H7 (cell line): ENCODE results near the gene URI1. TPM values are rescaled to one million over a fixed set of nuclear protein-coding genes. Genes with fewer than 3 reads are reported as not detected.
"Not testable (repeated sequence)": the region's sequence is repeated elsewhere in the genome, so short reads cannot be mapped to it uniquely, and the experiment has no call there.

Source experiments
- DNase-seq: peaks from one replicate; pipeline ENCODE4 v3.0.0; 2012
- H3K27me3 ChIP-seq: 2 replicates; pipeline ENCODE4 v1.6.0; 2011; ENCODE audit warnings: mild to moderate bottlenecking, low read length; ENCODE audit not compliant: control insufficient read depth, insufficient read depth
- H3K36me3 ChIP-seq: replicated peaks from 2 replicates; pipeline ENCODE4 v1.5.1; 2011; ENCODE audit warnings: low read length; ENCODE audit not compliant: control insufficient read depth, insufficient read depth
- H3K4me3 ChIP-seq: 2 replicates; pipeline ENCODE4 v1.5.1; 2011; ENCODE audit warnings: low read depth, mild to moderate bottlenecking, control low read depth, low read length, moderate library complexity; ENCODE audit not compliant: insufficient read depth
- total RNA-seq: library from RNA; depleted of rRNA; stranded (reverse); fragments of >200 nt; shearing (Covaris generic); gene quantifications from 2 replicates; pipeline ENCODE4 v1.2.3, GENCODE V29; 2014

URI1 gene
- total RNA-seq, 1 experiment from 2014 or later = 44.3 TPM

DNA sequence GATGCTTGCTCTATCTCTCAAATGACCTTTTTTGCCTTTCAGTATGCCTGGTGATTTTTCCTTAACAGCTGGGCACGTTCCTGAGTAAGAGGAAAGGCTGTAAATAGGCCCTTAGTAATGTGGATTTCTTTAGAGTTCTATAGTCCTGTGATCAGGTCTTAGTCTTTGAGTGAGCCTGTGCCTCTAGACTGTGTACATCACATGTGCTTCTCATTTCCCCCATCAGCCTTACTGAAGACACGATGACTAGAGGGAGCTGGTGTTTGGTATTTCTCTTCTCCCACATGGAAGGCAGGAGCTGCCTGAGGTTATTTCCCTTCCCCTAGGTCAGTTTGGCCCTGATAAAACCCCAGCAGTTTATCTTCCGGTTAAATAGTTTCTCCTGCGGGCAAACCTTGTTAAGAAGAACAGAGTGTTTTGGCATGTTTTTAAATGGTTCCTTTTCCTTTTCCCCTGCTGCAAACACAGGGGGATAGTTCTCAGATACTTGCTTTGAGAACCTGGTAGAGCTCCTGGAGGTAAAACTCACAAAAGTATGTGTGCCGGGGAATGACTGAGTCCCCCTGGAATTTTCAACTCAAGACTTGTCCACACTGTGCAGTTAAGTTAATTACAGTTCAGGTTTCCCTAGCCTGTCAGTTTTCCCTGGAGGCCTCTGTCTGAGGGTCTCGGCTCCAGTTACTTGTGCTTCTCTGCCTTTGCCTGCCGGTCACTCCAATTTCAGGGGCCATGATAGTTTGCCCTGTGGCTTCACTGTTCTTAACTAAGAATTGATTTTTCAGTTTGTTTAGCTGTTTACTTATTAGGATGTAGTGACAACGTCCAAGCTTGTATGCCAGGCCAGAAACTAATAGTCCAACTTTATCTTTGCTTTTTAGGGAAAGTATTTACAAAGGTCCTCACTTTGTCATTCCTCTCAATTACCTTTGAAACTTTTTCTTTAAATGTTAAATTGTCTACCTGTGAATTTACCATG is 94.4 kb downstream of the URI1 start:
- no peak for DNase-seq
- H3K36me3 ChIP-seq = no peaks in the 10 kb centered on the region
- H3K4me3 ChIP-seq = no peak overlapping the region

DNA sequence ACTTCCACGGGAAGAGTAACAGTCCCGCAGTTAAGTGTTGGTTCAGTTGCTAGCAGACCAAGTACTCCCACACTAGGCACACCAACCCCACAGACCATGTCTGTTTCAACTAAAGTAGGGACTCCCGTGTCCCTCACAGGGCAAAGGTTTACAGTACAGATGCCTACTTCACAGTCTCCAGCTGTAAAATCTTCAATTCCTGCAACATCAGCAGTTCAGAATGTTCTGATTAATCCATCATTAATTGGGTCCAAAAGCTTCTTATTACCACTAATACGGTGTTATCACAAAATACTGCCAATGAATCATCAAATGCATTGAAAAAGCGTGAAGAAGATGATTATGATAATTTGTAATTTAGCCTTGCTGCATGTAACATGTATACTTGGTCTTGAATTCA is 95.8 kb downstream of the URI1 start:
- H3K4me3 ChIP-seq = no peak overlapping the region
- no peak for DNase-seq
- no peaks in the 10 kb centered on the region for H3K36me3 ChIP-seq
- no peaks in the 10 kb centered on the region for H3K27me3 ChIP-seq

More for the DNA sequence above, 94.4 kb downstream of the URI1 start:
- no peaks in the 10 kb centered on the region for H3K27me3 ChIP-seq

DNA sequence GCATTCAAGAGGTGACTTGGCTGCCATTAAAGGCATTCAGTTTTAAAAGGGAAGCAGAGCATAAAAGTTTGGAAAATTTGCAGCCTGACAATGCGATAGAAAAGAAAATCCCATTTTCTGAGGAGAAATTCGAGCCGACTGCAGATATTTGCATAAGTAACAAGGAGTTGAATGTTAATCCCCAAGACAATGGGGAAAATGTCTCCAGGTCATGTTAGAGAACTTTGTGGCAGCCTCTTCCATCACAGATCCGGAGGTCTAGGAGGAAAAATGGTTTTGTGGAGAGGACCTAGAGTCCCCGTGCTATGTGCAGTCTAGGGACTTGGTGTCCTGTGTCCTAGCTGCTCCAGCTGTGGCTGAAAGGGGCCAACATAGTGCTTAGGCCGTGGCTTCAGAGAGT is 99.9 kb downstream of the URI1 start:
- not testable (repeated sequence) for H3K27me3 ChIP-seq, H3K4me3 ChIP-seq, DNase-seq, H3K36me3 ChIP-seq

DNA sequence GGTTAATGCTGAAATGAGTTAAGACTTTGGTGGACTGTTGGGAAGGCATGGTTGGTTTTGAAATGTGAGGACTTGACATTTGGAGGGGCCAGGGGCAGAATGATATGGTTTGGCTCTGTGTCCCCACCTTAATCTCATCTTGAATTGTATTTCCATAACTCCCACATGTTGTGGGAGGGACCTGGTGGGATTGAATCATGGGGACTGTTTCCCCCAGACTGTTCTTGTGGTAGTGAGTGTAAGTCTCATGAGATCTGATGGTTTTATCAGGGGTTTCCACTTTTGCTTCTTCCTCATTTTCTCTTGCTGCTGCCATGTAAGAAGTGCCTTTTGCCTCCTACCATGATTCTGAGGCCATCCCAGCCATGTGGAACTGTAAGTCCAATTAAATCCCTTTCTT is 101.0 kb downstream of the URI1 start:
- not testable (repeated sequence) for H3K4me3 ChIP-seq, DNase-seq, H3K36me3 ChIP-seq, H3K27me3 ChIP-seq

DNA sequence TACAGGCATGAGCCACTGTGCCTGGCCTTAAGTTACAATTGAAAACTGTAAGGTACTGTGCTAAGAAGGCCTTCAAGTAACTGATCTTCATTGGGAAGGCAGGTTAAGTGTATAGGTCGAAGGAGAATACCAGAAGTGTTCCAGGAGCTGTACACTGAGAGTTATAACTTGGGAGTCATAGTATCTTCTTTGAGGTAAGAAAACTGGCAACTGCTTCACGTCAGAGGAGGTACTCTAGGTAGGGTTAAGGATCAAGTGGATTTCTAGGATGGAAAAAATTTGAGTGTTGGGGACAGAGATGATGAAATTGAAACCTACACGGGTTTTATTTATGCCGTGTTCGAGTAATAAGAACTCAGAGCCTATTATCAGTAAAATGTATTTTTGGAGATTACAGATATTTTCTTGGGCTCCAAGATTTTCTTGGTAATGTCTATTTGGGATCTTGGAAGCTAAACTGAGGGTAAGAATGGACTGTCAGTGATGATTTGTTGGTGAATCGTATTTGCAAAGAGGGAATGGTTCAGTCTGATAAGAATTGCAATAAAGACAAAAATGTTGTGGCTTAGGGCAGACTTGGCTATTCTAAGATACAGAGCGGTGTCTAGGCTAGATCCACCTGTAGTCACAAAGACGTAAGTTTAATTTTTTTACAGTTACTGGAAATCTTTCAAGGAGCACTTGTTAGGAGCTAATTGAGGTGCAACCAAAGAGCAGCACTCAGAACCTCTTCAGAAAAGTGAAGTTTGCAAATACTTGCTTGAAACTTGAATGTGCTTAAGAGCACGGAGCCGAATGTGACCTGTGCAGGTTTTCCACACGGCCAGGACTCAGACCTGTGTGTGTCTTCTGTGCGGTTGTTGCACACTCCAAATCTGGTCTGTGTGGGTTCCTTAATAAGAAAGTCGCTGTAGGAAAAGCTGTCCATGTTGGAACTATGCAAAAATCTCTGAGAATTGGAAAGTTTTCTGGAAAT is 102.5 kb downstream of the URI1 start:
- Histone ChIP-seq H3K4me3 (no peak overlapping the region), H3K27me3 (no peaks in the 10 kb centered on the region), H3K36me3 (no peaks in the 10 kb centered on the region)
- no peak for DNase-seq

DNA sequence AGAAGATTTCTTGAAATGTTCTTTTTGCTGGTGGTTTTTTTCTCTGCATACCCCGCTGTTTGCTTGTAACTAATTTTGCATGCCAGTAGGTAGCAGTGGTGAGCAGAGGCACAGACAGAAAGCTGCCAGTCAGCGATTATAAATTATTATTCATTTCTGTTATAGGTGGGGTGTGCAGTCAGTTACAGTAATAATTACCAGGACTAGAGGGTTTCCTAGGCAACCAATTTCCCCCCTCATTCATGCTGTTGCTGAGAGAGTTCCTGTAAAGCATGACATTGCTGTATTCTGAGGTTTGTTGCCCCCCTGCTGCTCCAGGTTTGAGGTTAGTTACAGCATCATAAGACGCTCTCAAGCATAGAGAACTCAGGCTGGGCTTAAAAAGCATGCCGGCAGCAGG is 104.5 kb downstream of the URI1 start:
- Histone ChIP-seq H3K27me3 (no peaks in the 10 kb centered on the region), H3K36me3 (no peaks in the 10 kb centered on the region), H3K4me3 (no peak overlapping the region)
- DNase-seq = no peak

DNA sequence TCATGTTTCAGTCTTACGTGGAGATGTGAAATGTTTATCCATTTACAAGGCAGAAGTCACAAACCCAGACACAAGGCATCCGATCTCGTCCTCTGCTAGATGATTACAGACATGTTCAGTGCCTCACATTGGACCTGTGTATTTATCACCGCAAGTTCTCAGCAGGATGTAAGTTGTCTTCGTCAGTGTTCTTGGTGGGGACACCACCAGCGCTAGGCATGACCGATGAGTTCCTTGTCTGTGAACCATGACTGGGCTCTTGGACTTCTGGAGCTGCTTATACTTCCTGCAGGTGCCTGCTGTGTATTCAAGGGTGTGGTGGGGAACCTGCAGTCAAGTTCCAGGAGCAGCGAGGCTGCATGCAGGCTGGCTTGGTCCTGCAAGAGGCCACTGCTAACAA is 105.4 kb downstream of the URI1 start:
- Histone ChIP-seq H3K27me3 (no peaks in the 10 kb centered on the region), H3K36me3 (no peaks in the 10 kb centered on the region), H3K4me3 (no peak overlapping the region)
- DNase-seq = no peak

DNA sequence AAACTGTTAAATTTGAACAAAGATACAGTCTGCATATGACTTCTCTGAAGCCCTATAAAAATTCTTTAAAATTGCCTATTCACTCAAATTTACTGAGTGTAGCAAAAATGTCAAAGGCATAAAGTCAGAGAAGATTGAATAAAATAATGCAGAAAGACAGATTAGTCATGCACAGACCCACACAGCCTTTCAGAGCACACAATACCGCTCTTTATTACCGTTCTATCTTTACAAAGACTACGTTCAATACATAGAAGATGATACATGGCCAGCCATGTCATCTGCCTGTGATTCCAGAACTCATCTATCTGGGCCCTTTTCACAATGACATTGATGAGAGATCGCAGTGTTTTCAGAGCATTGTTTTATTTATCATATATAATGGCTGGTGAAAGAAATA is 107.2 kb downstream of the URI1 start:
- H3K27me3 ChIP-seq = no peaks in the 10 kb centered on the region
- no peak overlapping the region for H3K4me3 ChIP-seq
- no peak for DNase-seq
- no peaks in the 10 kb centered on the region for H3K36me3 ChIP-seq

DNA sequence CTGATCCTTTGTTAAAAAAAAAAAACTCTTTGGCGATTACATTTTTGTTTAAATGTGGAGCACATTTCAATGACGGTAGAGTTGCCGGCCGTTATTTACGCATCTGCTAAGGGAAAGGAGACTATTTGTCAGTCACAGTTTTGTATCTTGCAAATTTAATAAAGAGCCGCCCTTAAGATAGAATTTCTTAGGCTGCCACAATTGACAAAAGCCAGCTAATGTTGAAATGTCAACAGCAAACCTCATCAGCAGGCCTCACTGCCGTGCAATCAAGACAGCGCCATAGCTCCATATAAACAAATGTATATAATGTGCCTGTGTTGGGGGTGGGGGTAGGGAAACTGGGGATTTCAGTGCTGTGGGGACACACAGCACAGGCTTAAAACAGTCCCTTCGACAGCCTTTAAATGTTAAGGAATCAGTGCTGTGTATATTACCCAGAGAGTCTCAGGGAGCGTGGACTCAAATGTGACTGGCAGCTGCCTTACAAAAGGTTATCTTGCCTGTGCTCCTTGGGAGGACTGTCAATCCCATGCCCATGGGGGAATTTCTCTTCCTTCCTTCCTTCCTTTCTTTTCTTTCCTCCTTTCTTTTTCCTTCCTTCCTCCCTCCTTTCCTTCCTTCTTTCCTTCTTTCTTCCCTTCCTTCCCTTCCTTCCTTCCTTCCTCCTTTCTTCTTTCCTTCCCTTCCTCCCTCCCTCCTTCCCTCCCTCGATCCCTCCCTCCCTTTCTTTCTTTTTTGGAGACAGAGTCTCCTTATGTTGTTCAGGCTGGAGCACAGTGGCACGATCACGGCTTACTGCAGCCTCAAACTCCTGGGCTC is 108.0 kb downstream of the URI1 start:
- Histone ChIP-seq H3K27me3 (no peaks in the 10 kb centered on the region), H3K4me3 (no peak overlapping the region)
- no peak for DNase-seq

DNA sequence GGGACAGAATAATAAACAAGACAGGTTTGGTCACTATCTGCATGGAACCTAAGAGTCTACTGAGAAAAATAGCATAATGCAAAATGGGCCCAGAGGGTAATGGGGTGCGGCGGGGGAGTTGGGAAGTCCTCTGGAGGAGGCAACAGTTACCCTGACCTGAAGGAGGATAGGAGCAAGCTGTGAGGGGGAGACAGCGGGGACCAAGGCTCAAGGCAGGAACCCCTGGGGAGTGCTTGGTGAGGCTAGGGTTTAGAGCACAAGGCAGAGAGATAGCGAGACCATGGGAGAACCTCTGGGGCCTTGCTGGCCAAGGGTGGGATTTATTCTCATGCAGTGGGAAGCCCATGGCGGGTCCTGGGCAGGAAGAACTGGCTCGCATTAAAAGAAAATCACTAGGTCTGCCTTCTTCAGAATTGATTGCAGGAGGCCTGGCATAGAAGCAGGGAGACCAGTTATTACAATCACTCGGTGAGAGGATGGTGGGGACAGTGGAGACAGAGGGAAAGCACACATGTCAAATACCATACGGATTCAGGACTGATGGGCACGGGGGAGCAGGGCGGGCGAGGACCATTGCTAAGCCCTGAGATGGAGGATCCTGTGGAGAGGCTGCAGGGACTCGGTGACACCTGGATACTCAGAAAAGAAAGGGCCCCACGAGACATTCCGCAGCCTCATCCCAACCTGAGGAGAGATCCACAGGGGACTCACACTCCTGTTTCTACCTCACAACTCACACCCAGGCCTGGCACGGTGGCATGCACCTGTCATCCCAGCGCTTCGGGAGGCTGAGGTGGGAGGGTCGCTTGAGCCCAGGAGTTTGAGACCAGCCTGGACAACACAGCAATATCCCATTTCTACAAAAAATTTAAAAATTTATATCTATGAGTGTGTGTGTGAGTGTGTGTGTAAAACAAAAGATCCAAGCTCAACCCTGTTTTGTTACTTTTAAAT is 110.4 kb downstream of the URI1 start:
- Histone ChIP-seq H3K4me3 (no peak overlapping the region), H3K36me3 (no peaks in the 10 kb centered on the region), H3K27me3 (no peaks in the 10 kb centered on the region)
- peak; percentile 23 for DNase-seq

More for the DNA sequence above, 108.0 kb downstream of the URI1 start:
- no peaks in the 10 kb centered on the region for H3K36me3 ChIP-seq

DNA sequence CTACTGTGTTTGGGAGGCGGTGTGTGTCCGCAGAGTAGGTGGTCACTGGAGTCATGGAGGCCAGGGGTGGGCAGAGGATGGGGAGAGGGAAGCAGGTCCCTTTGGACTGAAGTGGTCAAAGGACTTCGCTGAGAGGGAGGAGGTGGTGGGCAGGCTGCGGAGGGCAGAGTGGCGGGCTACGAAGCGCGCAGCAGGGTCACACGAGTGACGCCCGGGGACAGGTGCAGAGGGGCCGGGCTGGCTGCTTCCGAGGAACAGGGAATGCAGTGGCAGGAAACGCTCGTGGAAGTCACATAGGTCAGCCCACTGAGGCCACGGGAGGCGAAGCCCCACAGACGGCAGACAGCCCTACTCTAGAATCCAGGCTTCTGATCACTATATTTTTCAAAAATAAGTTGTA is 111.5 kb downstream of the URI1 start:
- peak; percentile 16 for DNase-seq
- no peak overlapping the region for H3K4me3 ChIP-seq
- no peaks in the 10 kb centered on the region for H3K36me3 ChIP-seq
- H3K27me3 ChIP-seq = no peaks in the 10 kb centered on the region

DNA sequence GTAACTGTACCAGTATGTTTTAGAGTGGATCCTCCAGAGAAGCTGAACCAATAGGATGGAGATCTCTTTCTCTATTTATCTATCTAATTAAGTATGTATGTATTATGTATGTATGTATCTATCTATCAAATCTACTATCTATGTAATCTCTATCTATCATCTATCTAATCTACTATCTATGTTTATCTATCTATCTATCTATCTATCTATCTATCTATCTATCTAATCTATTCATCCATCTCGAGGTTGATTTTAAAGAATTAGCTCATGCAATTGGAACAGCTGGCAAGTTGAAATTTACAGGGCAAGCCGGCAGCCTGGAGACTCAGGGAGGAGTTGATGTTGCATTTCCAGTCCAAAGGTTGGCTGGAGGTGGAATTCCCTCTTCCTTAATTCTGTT is 112.2 kb downstream of the URI1 start:
- no peak for DNase-seq
- Histone ChIP-seq H3K27me3 (no peaks in the 10 kb centered on the region), H3K4me3 (no peak overlapping the region), H3K36me3 (no peaks in the 10 kb centered on the region)

DNA sequence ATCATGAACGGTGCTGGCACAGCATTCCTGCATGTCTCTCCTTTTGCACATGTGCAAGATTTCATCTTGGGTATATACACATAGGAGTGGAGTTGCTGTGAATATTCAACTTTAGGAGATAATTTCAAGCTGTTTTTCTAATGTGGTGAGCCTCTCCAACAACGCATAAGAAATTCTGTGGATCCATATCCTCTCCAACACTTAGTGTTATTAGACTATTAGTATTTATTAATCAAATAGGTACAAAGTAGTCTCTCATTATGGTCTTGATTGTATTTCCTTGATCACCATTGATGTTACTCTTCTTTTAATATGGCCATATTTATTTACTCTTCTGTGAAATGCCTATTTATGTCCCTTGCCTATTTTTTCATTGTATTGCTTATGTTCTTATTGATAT is 114.5 kb downstream of the URI1 start:
- no peak for DNase-seq
- Histone ChIP-seq H3K27me3 (no peaks in the 10 kb centered on the region), H3K4me3 (no peak overlapping the region)

More for the DNA sequence above, 114.5 kb downstream of the URI1 start:
- no peaks in the 10 kb centered on the region for H3K36me3 ChIP-seq
